Measurements from ENCODE around the gene G6PC3.
"Not testable (repeated sequence)": the region's sequence is repeated elsewhere in the genome, so short reads cannot be mapped to it uniquely, and the experiment has no call there.

G6PC3 gene, protein sequence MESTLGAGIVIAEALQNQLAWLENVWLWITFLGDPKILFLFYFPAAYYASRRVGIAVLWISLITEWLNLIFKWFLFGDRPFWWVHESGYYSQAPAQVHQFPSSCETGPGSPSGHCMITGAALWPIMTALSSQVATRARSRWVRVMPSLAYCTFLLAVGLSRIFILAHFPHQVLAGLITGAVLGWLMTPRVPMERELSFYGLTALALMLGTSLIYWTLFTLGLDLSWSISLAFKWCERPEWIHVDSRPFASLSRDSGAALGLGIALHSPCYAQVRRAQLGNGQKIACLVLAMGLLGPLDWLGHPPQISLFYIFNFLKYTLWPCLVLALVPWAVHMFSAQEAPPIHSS

DNA sequence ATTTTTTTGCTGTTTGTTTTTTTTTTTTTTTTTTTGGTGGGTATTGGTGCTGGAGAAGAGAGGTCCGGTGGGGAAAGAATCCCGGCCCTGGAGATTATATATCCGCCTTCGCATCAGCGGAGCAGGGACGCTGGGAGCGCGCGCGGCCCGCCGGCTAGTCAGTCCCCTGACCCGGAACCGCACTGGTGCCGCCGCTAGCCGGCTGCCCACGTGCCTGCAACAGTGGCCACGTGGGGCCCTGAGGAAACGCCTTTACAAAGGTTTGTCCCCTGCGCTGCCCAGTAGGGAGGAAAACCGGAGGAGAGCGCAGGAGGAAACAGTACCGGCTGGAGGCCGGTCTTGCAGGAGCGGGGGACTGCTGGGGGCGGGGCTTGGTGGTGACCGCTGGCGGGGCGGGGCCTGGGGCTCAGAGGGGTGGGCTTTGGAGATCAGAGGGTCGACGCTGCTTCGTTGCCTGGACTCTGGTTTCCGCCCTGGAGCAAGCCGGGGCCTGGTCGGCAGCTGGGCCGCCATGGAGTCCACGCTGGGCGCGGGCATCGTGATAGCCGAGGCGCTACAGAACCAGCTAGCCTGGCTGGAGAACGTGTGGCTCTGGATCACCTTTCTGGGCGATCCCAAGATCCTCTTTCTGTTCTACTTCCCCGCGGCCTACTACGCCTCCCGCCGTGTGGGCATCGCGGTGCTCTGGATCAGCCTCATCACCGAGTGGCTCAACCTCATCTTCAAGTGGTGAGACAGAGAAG lies at the start of gene G6PC3:
Gene G6PC3, plus strand, starts transcription at position 281 of the 743 bp plus-strand sequence. Its CDS starts 231 bp downstream, at position 512.
- DNase-seq (ENCODE audit: low read depth in 2 of 2) = peak; percentile 97 to 98

GRCh38 chr17:44021227-44021626 lies 49.3 kb upstream of the G6PC3 start:
- not testable (repeated sequence) for DNase-seq (ENCODE audit: low read depth in 2 of 2)

- DNase-seq (ENCODE audit: low read depth in 2 of 2) = no peak
These were observed 48.3 kb upstream of the G6PC3 start for GRCh38 chr17:44022246-44022645.

GRCh38 chr17:44023545-44024270 lies 46.8 kb upstream of the G6PC3 start:
- no peak for DNase-seq (ENCODE audit: low read depth in 2 of 2)

DNA sequence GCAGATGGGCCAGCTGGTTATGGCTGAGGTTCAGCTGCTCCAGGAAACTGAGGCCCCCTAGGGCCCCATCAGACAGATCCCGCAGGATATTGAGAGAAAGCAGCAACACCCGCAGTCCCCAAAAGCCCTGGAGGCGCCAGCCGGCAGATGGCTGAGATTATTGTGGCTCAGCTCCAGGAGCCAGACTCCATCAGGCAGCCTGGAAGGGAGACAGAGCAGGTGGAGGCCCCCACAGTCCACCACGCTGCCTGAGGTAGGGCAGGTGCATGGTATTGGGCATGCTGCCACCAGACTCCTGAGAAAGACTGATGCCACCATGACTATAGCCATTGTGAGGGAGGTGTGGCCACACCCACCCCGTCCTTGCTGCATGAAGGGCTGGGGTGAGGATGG lies 46.3 kb upstream of the G6PC3 start:
- no peak for DNase-seq (ENCODE audit: low read depth in 2 of 2)

DNA sequence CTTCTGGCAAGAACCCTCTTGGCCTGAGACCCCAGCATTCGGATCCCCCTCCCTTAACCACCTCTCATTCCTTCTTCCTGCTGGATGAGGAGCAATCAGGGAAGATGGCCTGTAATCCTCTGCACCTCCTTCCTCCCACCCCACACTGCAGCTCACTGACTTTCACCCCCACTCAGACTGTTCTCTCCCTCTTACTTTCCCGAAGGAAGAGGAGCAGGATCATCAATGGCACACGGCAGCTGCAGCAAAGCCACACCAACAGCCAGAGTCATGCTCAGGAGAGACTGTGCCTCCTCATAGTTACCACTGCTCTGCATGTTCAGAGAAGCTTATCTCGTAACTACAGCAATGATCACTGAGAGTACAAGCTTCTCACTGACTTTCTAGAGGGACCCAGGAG lies 45.7 kb upstream of the G6PC3 start:
- no peak for DNase-seq (ENCODE audit: low read depth in 2 of 2)

DNA sequence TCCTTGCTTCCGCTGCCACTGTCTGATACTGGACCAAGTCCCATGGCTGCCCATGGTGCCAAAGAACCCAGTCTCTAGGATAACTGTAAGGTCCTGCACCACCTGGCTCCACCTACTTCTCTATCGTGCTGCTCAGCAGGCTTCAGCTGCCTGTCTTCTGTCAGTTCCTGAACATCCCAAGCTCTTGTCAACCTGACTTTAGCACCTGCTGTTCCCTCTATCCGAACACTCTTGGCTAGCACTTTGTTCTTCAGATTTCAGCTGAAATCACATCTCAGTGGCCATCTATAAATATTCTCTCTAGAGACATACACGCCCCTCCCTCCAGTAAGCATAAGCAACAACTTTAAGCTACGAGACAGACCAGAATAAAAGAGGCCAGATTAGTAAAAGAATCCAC lies 40.8 kb upstream of the G6PC3 start:
- no peak for DNase-seq (ENCODE audit: low read depth in 2 of 2)

DNA sequence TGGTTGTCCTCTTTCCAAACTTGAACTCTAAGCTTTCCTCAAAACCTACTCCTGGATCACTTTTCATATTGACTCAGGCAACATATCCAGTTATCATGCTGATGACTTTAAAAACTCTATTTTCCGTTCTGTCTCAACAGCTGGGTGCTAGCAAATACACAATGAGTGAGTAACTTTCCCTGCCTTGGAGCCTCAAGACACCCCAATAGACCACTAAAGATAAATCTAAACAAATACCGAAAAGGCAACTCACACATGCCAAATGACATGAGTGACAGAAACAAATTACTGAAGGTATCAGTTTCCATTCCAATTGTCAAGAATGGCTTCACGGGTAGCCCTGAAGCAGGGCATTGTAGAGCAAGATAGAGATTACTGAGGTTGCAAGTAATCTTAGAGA lies 40.1 kb upstream of the G6PC3 start:
- DNase-seq (ENCODE audit: low read depth in 2 of 2) = no peak

GRCh38 chr17:44033861-44034408 lies 36.6 kb upstream of the G6PC3 start:
- no peak for DNase-seq (ENCODE audit: low read depth in 2 of 2)

- DNase-seq (ENCODE audit: low read depth in 2 of 2) = not testable (repeated sequence)
These were observed 35.8 kb upstream of the G6PC3 start for GRCh38 chr17:44034688-44035087.

DNA sequence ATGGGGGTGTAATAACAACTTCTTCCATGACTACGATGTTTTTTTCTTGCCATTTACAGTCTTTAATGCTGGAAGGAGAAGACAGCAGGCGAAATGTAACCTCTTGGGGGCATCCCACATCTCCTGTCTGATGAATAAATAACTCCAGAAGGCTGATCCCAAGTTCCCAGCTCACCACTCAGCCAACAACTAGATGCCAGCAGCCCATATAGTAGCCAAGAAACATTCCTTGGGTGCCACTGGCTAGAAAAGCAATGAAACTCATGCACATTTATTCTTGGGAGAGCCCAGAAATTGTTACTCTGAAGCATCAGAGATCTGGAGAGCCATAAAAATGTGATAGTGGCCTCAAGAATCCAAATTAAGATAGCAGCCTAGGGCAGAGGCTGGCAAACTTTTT lies 33.1 kb upstream of the G6PC3 start:
- no peak for DNase-seq (ENCODE audit: low read depth in 2 of 2)

- no peak for DNase-seq (ENCODE audit: low read depth in 2 of 2)
These were observed 31.9 kb upstream of the G6PC3 start for GRCh38 chr17:44038604-44039011.

GRCh38 chr17:44039829-44040635 lies 30.5 kb upstream of the G6PC3 start:
- DNase-seq (ENCODE audit: low read depth in 2 of 2) = no peak

DNA sequence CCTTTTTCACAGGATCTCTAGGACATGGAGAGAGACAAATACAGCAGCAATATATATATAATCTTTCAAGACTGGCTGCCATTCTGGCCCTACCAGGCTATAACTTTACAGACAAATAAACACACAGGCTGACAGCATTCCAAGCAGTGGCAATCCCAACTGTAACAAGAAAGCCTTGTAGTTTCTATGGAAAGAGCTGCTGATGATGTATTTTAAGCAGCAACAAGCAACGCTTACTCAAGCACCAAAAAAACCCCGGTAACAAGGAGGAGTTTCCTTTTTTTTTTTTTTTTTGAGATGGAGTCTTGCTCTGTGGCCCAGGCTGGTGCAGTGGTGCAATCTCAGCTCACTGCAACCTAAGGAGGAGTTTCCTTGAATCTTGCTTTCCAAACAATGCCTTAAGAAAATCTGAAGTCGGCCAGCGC lies 27.3 kb upstream of the G6PC3 start:
- peak in 1 of 2 experiments; percentile 6 for DNase-seq (ENCODE audit: low read depth in 2 of 2)

GRCh38 chr17:44044071-44044470 lies 26.5 kb upstream of the G6PC3 start:
- DNase-seq (ENCODE audit: low read depth in 2 of 2) = peak; percentile 44

DNA sequence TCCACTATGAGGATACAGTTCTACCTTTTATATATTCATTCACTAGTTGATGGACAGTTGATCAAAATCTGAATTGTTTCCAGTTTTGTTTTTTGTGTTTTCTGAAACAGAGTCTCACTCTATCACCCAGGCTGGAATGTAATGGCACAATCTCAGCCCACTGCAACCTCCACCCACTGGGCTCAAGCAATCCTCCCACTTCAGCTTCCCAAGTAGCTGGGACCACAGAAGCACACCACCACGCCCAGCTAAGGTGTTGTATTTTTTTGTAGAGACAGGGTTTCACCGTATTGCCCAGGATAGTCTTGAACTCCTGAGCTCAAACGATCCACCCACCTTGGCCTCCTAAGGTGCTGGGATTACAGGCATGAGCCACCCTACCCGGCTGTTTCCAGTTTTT lies 25.0 kb upstream of the G6PC3 start:
- no peak for DNase-seq (ENCODE audit: low read depth in 2 of 2)

DNA sequence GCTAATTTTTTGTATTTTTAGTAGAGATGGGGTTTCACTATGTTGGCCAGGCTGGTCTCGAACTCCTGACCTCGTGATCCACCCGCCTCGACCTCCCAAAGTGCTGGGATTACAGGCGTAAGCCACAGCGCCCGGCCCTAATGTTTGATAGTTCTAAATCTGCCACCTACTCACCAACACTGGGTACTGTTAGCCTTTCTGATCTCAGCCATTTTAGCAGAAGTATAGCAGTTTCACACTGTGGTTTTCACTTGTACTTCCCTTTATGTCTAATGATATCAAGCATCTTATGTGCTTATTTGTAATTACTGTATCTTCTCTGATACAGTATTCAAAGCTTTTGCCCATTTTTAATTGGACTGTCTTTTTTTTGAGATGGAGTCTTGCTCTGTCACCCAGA lies 23.6 kb upstream of the G6PC3 start:
- DNase-seq (ENCODE audit: low read depth in 2 of 2) = not testable (repeated sequence)

- DNase-seq (ENCODE audit: low read depth in 2 of 2) = no peak
These were observed 21.1 kb upstream of the G6PC3 start for GRCh38 chr17:44049294-44050060.

GRCh38 chr17:44053125-44053872 lies 17.2 kb upstream of the G6PC3 start:
- DNase-seq (ENCODE audit: low read depth in 2 of 2) = no peak
